22Rv1 (cell line): ENCODE measurements around the gene DNAJC2.

Experiments used
- H3K27ac ChIP-seq: fragments of 450-650 bp; 2 replicates; pipeline ENCODE4 v1.5.1; 2017
- CTCF ChIP-seq: fragments of 450-650 bp; IDR thresholded peaks from 2 replicates; pipeline ENCODE4 v1.5.1; 2017; ENCODE audit warnings: mild to moderate bottlenecking
- ZFX ChIP-seq: fragments of 450-650 bp; IDR thresholded peaks from 2 replicates; pipeline ENCODE4 v1.6.1; 2017; ENCODE audit warnings: antibody characterized with exemption, borderline replicate concordance

Gene DNAJC2

GRCh38 chr7:103349805-103350204 is 5.2 kb upstream of the DNAJC2 start:
- no peak overlapping the region for H3K27ac ChIP-seq
- TF ChIP-seq ZFX, result no peak
- TF ChIP-seq CTCF, result no peak

GRCh38 chr7:103348959-103349358 is 4.4 kb upstream of the DNAJC2 start:
- H3K27ac ChIP-seq, result no peak overlapping the region
- TF ChIP-seq ZFX (no peak), CTCF (no peak)

- TF ChIP-seq CTCF (no peak), ZFX (no peak)
- peak overlapping the region; percentile 85 for H3K27ac ChIP-seq
Observed at GRCh38 chr7:103348452-103348851, 3.9 kb upstream of the DNAJC2 start.

- peak within 1 kb of the TSS; percentile 85 for H3K27ac ChIP-seq
- no peak for TF ChIP-seq ZFX
- TF ChIP-seq CTCF, result no peak
Observed at GRCh38 chr7:103347507-103348267, 3.1 kb upstream of the DNAJC2 start, which contains the start of gene PSMC2. Gene PSMC2, plus strand, starts transcription at chr7:103347643. Its CDS starts 69 bp downstream, at chr7:103347712.

GRCh38 chr7:103346396-103346795 is 1.8 kb upstream of the DNAJC2 start:
- TF ChIP-seq CTCF (no peak), ZFX (no peak)
- peak overlapping the region; percentile 85; the same call in 1 of the 2 replicates for H3K27ac ChIP-seq

GRCh38 chr7:103343758-103344452 is 662 bp downstream of the DNAJC2 start:
- TF ChIP-seq CTCF, result no peak
- TF ChIP-seq ZFX, result no peak
- peak overlapping the region; percentile 73 for H3K27ac ChIP-seq

- TF ChIP-seq CTCF (no peak), ZFX (no peak)
Observed at GRCh38 chr7:103343332-103343731, 1.2 kb downstream of the DNAJC2 start.

More at GRCh38 chr7:103343332-103343731, 1.2 kb downstream of the DNAJC2 start:
- H3K27ac ChIP-seq, result peak overlapping the region; percentile 73
